ENCODE measurements around the gene BTNL8. TPM values are rescaled to one million over a fixed set of nuclear protein-coding genes. Genes with fewer than 3 reads are reported as not detected.

Gene BTNL8, protein sequence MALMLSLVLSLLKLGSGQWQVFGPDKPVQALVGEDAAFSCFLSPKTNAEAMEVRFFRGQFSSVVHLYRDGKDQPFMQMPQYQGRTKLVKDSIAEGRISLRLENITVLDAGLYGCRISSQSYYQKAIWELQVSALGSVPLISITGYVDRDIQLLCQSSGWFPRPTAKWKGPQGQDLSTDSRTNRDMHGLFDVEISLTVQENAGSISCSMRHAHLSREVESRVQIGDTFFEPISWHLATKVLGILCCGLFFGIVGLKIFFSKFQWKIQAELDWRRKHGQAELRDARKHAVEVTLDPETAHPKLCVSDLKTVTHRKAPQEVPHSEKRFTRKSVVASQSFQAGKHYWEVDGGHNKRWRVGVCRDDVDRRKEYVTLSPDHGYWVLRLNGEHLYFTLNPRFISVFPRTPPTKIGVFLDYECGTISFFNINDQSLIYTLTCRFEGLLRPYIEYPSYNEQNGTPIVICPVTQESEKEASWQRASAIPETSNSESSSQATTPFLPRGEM
- total RNA-seq, result not detected in 2 replicates
- long read RNA-seq, result 0 reads

DNA sequence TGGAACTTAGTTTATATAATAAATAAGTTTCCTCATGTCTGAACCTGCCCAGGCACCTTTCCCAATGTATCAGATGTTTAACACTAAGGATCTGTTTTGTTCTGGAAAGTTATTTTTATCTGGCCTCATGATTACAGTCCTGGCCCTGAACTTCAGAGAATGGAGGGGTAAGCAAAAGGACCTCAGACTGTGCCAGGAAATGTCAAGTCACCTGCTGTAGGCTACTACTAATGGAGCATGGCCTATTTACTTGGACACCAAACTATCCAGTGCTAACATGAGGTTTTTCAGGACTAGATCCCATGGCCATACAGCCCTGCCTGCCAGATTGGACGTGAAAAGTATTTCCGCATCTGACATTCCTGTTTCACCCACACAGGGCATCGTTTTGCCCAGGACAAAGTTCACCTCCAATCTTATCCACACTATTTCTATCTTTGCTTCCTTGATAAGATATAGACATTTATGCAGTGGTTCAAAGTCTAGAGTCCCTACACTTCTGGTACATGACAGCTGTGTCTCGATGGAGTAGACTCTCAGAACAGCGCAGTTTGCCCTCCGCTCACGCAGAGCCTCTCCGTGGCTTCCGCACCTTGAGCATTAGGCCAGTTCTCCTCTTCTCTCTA, at the start of gene BTNL8:
Gene BTNL8 (plus strand): TSS at position 539 of the 626 bp plus-strand sequence. CDS start 152 bp downstream, outside the sequence.
- Mint-ChIP-seq H3K9me3 (ENCODE audit: unreplicated experiment) (no peaks in the 10 kb centered on the region), H3K4me3 (ENCODE audit: unreplicated experiment) (no peak within 1 kb of the TSS), H3K27me3 (ENCODE audit: unreplicated experiment) (no peaks in the 10 kb centered on the region), H3K36me3 (ENCODE audit: unreplicated experiment) (no peaks in the 10 kb centered on the region), H3K4me1 (ENCODE audit: unreplicated experiment) (no peaks in the 10 kb centered on the region), H3K27ac (ENCODE audit: unreplicated experiment) (no peak within 1 kb of the TSS)
- DNase-seq (ENCODE audit: extremely low spot score, unreplicated experiment), result no peak
- no peak for TF ChIP-seq CTCF (IDR thresholded peaks at IDR 0.05)

GRCh38 chr5:180849827-180850226, 49.1 kb upstream of the BTNL8 start:
- TF ChIP-seq CTCF (IDR thresholded peaks at IDR 0.05), result no peak
- DNase-seq (ENCODE audit: extremely low spot score, unreplicated experiment), result no peak
- Mint-ChIP-seq H3K36me3 (ENCODE audit: unreplicated experiment) (peaks cover 88% of the 10 kb centered on the region), H3K27ac (ENCODE audit: unreplicated experiment) (no peak overlapping the region), H3K4me1 (ENCODE audit: unreplicated experiment) (no peaks in the 10 kb centered on the region), H3K27me3 (ENCODE audit: unreplicated experiment) (no peaks in the 10 kb centered on the region), H3K9me3 (ENCODE audit: unreplicated experiment) (peaks cover 74% of the 10 kb centered on the region), H3K4me3 (ENCODE audit: unreplicated experiment) (no peak overlapping the region)

DNA sequence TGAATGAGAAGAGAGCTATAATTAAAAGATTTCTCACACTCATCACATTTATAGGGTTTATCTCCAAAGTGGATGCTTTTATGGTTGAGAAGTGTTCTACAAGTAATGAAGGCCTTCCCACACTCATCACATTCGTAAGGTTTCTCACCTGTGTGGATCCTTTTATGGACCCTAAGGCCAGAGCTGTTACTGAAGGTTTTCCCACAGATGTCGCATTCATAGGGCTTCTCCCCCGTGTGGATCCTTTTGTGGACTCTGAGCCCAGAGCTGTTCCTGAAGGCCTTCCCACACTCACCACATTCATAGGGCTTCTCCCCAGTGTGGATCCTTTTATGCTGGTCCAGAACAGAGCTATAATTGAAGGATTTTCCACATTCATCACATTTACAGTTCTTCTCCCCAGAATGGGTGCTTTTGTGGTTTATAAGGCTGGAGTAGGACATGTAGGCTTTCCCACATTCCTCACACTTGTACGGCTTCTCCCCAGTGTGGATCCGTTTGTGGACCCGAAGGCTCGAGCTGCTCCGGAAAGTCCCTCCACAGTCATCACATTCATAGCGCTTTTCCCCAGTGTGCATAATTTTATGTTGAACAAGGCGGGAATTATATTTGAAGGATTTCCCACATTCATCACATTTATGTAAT, 48.4 kb upstream of the BTNL8 start:
- H3K4me1 Mint-ChIP-seq (ENCODE audit: unreplicated experiment), result no peaks in the 10 kb centered on the region
- H3K4me3 Mint-ChIP-seq (ENCODE audit: unreplicated experiment), result no peak overlapping the region
- DNase-seq (ENCODE audit: extremely low spot score, unreplicated experiment), result no peak
- H3K27me3 Mint-ChIP-seq (ENCODE audit: unreplicated experiment), result no peaks in the 10 kb centered on the region
- H3K9me3 Mint-ChIP-seq (ENCODE audit: unreplicated experiment), result peaks cover 74% of the 10 kb centered on the region
- no peak for TF ChIP-seq CTCF (IDR thresholded peaks at IDR 0.05)
- peaks cover 93% of the 10 kb centered on the region for H3K36me3 Mint-ChIP-seq (ENCODE audit: unreplicated experiment)
- H3K27ac Mint-ChIP-seq (ENCODE audit: unreplicated experiment), result no peak overlapping the region

DNA sequence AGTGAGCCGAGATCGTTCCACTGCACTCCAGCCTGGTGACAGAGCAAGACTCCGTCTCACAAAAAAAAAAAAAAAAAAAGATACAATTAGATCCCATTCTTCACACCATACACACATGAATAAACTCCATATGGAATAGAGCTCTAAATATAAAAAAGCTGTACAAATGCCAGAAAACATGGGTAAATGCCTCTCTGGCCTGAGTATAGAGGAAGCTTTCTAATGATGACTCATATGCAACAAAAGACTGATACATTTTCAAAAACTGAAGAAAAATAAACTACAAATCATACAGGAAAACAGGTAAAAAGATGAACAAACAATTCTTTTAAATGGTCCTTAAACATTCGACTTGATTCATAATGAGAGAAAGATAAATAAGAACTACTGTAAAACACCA, 46.5 kb upstream of the BTNL8 start:
- DNase-seq (ENCODE audit: extremely low spot score, unreplicated experiment), result no peak
- peaks cover 66% of the 10 kb centered on the region for H3K9me3 Mint-ChIP-seq (ENCODE audit: unreplicated experiment)
- TF ChIP-seq CTCF (IDR thresholded peaks at IDR 0.05), result no peak

More for the DNA sequence above, 46.5 kb upstream of the BTNL8 start:
- Mint-ChIP-seq H3K36me3 (ENCODE audit: unreplicated experiment) (peaks cover 86% of the 10 kb centered on the region), H3K27me3 (ENCODE audit: unreplicated experiment) (no peaks in the 10 kb centered on the region), H3K27ac (ENCODE audit: unreplicated experiment) (no peak overlapping the region), H3K4me1 (ENCODE audit: unreplicated experiment) (no peaks in the 10 kb centered on the region), H3K4me3 (ENCODE audit: unreplicated experiment) (no peak overlapping the region)
